OCI-LY1 (cell line): ENCODE data around the gene MPP3.

Source experiments
- H2AFZ ChIP-seq: fragments of 200-600 bp; sonication (generic), shearing (Covaris generic); 2 replicates; pipeline ENCODE4 v1.6.0; 2014; ENCODE audit warnings: antibody characterized with exemption, mild to moderate bottlenecking, low read length
- H3F3A ChIP-seq: fragments of 200-600 bp; sonication (generic), shearing (Covaris generic); 2 replicates; pipeline ENCODE4 v1.6.0; 2014; ENCODE audit warnings: mild to moderate bottlenecking, antibody characterized with exemption, low read length, moderate library complexity; ENCODE audit not compliant: insufficient read depth
- H3K27ac ChIP-seq: fragments of 200-600 bp; sonication (generic); 2 replicates; pipeline ENCODE4 v1.5.1; 2014; ENCODE audit warnings: low read length, mixed run types, mild to moderate bottlenecking, low read depth; ENCODE audit not compliant: poor library complexity, severe bottlenecking
- H3K27me3 ChIP-seq: fragments of 200-600 bp; sonication (generic); 2 replicates; pipeline ENCODE4 v1.6.0; 2014; ENCODE audit warnings: antibody characterized with exemption, mild to moderate bottlenecking, low read length, moderate library complexity; ENCODE audit not compliant: insufficient read depth
- H3K36me3 ChIP-seq: fragments of 200-600 bp; sonication (generic); 2 replicates; pipeline ENCODE4 v1.6.1; 2014; ENCODE audit warnings: mild to moderate bottlenecking, antibody characterized with exemption, low read length, moderate library complexity, mixed read lengths; ENCODE audit not compliant: insufficient read depth
- H3K4me1 ChIP-seq: fragments of 200-600 bp; sonication (generic); 2 replicates; pipeline ENCODE4 v1.5.1; 2014; ENCODE audit warnings: mild to moderate bottlenecking, low read length, moderate library complexity; ENCODE audit not compliant: insufficient read depth, severe bottlenecking
- H3K4me2 ChIP-seq: fragments of 200-600 bp; sonication (generic), shearing (Covaris generic); 2 replicates; pipeline ENCODE4 v1.6.1; 2014; ENCODE audit warnings: low read length
- H3K4me3 ChIP-seq: fragments of 200-600 bp; sonication (generic); 2 replicates; pipeline ENCODE4 v1.5.1; 2014; ENCODE audit warnings: low read length, low read depth, mild to moderate bottlenecking, mixed read lengths; ENCODE audit not compliant: poor library complexity, severe bottlenecking
- H3K79me2 ChIP-seq: fragments of 200-600 bp; shearing (Covaris generic); 2 replicates; pipeline ENCODE4 v1.6.1; 2016; ENCODE audit warnings: mixed run types, low read length, mixed read lengths; ENCODE audit not compliant: insufficient read depth
- H3K9ac ChIP-seq: fragments of 200-600 bp; sonication (generic), shearing (Covaris generic); 2 replicates; pipeline ENCODE4 v1.6.1; 2014; ENCODE audit warnings: mild to moderate bottlenecking, low read length, mixed read lengths
- H3K9me2 ChIP-seq: fragments of 200-600 bp; sonication (generic), shearing (Covaris generic); 2 replicates; pipeline ENCODE4 v1.6.1; 2014; ENCODE audit warnings: low read depth, mild to moderate bottlenecking, low read length, mixed read lengths
- H3K9me3 ChIP-seq: fragments of 200-600 bp; shearing (Covaris generic); 2 replicates; pipeline ENCODE4 v1.6.1; 2014; ENCODE audit warnings: low read length, mixed read lengths
- H4K20me1 ChIP-seq: fragments of 200-600 bp; sonication (generic), shearing (Covaris generic); 2 replicates; pipeline ENCODE4 v1.6.0; 2016; ENCODE audit warnings: mild to moderate bottlenecking, low read length; ENCODE audit not compliant: insufficient read depth
- EZH2 ChIP-seq: fragments of 200-600 bp; sonication (generic), shearing (Covaris generic); IDR thresholded peaks from 2 replicates; pipeline ENCODE4 v1.8.0; 2017; ENCODE audit warnings: borderline replicate concordance, mixed run types, mild to moderate bottlenecking, antibody characterized with exemption, low read length, moderate library complexity, mixed read lengths
- TF ChIP-seq, protein P1 (sequence below): fragments of 200-600 bp; sonication (generic), shearing (Covaris generic); IDR thresholded peaks from 2 replicates; pipeline ENCODE4 v1.5.1; 2017; ENCODE audit warnings: mild to moderate bottlenecking, antibody characterized with exemption, low read length, moderate library complexity, mixed read lengths

The MPP3 gene

DNA sequence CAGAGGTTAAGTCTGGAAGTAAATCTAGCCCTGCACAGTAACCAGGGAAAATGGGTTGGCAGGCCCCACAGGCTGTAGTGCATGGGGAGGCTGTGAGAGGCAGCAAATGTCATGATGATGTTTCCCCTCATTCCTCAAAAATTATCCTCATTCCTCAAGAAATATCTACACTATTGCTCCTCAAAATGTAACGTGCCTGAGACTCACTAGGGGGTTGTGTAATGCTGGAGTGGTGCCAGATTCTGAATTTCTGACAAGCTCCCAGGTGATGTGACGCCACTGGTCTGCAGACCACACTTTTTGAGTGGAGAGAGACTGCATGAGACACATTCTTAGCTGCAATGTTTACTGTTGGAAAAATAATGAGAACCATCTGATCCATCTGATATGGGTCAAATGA, 1.2 kb upstream of the MPP3 start:
- no peak overlapping the region for H3K4me2 ChIP-seq

DNA sequence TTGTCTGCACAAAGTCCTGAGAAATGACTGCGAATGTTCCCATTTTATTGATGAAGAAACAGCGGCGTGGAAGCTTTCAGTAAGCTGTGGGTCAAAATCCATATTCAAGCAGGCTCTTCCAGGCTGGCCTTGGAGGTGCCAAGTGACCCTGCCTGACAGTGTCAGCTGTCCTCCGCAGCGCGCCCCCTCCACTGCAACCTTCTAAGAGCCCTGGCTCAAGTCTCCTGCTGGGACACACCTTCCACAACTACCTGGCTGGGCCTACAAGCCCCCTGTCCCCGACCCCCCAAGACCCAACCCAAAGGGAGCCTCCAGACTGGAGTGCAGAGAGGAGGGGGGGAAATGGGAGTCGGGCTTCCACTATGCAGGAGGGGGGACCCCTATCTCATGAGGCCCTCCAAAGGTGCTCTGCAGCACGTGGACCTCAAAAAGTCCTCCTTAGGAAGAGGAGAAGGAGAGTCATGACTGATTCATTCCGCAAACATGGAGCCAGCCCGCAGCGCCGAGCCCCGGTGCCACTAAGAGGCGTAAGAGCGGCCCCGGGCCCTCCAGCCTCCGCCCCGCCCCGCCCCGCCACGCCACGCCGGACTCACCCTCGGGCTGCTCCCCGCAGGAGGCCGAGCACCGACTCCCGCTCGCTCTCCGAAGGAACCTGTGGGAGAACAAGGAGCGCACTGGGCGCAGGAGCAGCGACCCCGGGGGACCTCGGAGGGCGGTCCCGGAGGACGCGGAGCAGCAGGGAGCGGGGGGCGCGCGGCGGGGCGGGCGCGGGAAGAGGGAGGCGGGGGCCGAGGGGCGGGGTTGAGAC, 574 bp downstream of the MPP3 start:
- Histone ChIP-seq H3K9ac (no peak overlapping the region), H3K9me2 (no peaks in the 10 kb centered on the region), H3K4me2 (peak overlapping the region; percentile 26; the same call in 1 of the 2 replicates), H2AFZ (no peak overlapping the region), H3K36me3 (no peaks in the 10 kb centered on the region), H3K27me3 (peaks cover 11% of the 10 kb centered on the region; the same call in 1 of the 2 replicates), H4K20me1 (no peaks in the 10 kb centered on the region), H3F3A (no peaks in the 10 kb centered on the region), H3K79me2 (no peaks in the 10 kb centered on the region), H3K9me3 (no peaks in the 10 kb centered on the region), H3K4me1 (no peaks in the 10 kb centered on the region), H3K27ac (no peak overlapping the region), H3K4me3 (peak overlapping the region; percentile 43)
- TF ChIP-seq EZH2, result no peak
- TF ChIP-seq, protein P1, sequence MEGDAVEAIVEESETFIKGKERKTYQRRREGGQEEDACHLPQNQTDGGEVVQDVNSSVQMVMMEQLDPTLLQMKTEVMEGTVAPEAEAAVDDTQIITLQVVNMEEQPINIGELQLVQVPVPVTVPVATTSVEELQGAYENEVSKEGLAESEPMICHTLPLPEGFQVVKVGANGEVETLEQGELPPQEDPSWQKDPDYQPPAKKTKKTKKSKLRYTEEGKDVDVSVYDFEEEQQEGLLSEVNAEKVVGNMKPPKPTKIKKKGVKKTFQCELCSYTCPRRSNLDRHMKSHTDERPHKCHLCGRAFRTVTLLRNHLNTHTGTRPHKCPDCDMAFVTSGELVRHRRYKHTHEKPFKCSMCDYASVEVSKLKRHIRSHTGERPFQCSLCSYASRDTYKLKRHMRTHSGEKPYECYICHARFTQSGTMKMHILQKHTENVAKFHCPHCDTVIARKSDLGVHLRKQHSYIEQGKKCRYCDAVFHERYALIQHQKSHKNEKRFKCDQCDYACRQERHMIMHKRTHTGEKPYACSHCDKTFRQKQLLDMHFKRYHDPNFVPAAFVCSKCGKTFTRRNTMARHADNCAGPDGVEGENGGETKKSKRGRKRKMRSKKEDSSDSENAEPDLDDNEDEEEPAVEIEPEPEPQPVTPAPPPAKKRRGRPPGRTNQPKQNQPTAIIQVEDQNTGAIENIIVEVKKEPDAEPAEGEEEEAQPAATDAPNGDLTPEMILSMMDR, result no peak

More for the DNA sequence above, 1.2 kb upstream of the MPP3 start:
- Histone ChIP-seq H3K4me1 (no peaks in the 10 kb centered on the region), H4K20me1 (no peaks in the 10 kb centered on the region), H3K27ac (no peak overlapping the region), H3K36me3 (no peaks in the 10 kb centered on the region), H3K79me2 (no peaks in the 10 kb centered on the region), H3K9me2 (no peaks in the 10 kb centered on the region), H3F3A (no peaks in the 10 kb centered on the region), H3K27me3 (0 out of 2 replicates have a peak, but pooled peaks cover 7% of the 10 kb centered on the region), H3K9ac (no peak overlapping the region), H2AFZ (no peak overlapping the region), H3K4me3 (no peak overlapping the region), H3K9me3 (no peaks in the 10 kb centered on the region)
- TF ChIP-seq, protein P1, result no peak
- TF ChIP-seq EZH2, result no peak

GRCh38 chr17:43831633-43832032, 1.3 kb downstream of the MPP3 start:
- Histone ChIP-seq H4K20me1 (no peaks in the 10 kb centered on the region), H3K4me3 (no peak overlapping the region), H3K9me3 (no peaks in the 10 kb centered on the region), H3F3A (no peaks in the 10 kb centered on the region), H3K4me1 (no peaks in the 10 kb centered on the region), H3K9ac (no peak overlapping the region), H3K79me2 (no peaks in the 10 kb centered on the region), H2AFZ (no peak overlapping the region), H3K4me2 (no peak overlapping the region), H3K36me3 (no peaks in the 10 kb centered on the region), H3K27me3 (peaks cover 11% of the 10 kb centered on the region; the same call in 1 of the 2 replicates), H3K9me2 (no peaks in the 10 kb centered on the region), H3K27ac (no peak overlapping the region)
- no peak for TF ChIP-seq EZH2
- TF ChIP-seq, protein P1, result no peak
